GM19099 (cell line): ENCODE results near the gene RNPS1.

Source experiments
- POLR2A ChIP-seq: IDR thresholded peaks from 3 replicates; pipeline ENCODE4 v1.6.1; 2011; ENCODE audit warnings: low read depth; ENCODE audit not compliant: insufficient read length; ENCODE audit errors: extremely low read depth

The RNPS1 gene, protein sequence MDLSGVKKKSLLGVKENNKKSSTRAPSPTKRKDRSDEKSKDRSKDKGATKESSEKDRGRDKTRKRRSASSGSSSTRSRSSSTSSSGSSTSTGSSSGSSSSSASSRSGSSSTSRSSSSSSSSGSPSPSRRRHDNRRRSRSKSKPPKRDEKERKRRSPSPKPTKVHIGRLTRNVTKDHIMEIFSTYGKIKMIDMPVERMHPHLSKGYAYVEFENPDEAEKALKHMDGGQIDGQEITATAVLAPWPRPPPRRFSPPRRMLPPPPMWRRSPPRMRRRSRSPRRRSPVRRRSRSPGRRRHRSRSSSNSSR

DNA sequence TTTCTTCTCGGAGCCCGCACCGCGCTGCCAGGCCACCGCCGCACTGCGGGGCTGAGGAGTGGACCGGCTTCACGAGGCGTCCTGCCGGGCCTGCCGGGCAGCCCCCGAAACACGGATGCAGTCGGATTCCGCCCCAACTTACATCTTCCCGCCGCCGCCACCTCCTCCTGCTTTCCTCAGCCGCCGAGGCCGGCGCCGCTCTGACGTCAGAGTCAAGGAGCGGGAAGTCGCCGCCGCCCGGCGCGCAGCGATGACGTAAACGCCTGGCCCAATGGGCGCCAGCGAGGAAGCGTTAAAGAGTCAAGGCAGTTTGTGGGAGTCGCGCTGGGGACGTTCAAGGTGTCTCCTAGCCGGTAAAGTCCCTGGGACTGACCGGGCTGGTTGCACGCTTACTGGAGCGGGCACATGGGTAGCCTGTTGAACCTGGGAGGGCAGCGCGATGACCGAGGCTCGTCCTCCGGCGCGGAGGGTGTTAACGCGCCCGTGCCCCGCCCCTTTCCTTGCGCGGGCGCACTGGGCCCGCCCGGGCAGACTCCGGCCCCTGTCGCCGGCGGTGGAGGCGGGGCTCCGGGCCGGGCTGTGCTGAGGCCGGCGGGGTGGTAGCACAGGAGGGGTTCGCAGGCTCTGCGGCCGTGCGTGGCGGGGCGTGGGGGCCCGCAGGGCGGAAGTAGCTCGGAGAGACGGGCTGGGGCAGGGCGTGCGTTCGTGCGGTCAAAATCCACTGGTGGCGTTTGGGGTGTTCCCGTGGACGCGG lies at the start of gene RNPS1:
Gene RNPS1, minus strand, starts transcription at position 214 of the 754 bp plus-strand sequence. CDS start 3,483 bp downstream, outside the sequence.
- peak; percentile 96 for TF ChIP-seq POLR2A

DNA sequence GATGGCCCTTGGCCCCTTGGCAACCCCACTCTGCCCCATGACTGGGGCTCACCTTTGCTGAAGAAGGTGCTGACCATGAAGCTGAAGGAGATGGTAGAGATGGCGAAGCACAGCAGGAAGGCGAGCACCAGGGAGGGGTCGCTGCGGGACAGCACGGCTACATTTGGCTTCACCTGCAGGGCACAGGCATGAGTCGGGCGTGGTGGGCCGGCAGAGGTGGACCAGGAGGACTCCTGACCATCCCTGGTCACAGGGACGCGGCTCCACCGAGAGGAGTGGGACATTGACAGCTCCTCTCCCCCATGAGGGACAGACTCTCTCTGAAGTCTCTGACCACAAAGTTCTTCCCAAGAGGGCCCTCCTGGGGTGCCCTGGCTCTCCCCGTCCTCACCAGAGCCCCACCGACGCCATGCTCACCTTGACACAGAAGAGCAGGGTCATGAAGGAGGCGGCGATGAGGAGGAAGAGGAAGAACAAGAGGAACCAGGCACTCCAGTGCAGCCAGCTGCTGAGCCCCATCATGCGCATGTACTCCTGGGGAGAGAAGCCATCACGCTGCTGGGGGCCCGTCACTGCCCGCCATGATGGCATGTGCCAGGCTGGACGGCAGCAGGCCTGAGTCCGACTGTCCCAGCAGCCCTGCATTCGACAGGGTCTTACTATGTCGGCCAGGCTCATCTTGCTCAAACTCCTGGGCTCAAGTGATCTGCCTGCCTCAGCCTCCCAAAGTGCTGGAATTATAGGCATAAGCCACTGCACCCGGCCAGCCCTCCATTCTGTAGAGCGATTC lies 49.5 kb upstream of the RNPS1 start:
- no peak for TF ChIP-seq POLR2A

DNA sequence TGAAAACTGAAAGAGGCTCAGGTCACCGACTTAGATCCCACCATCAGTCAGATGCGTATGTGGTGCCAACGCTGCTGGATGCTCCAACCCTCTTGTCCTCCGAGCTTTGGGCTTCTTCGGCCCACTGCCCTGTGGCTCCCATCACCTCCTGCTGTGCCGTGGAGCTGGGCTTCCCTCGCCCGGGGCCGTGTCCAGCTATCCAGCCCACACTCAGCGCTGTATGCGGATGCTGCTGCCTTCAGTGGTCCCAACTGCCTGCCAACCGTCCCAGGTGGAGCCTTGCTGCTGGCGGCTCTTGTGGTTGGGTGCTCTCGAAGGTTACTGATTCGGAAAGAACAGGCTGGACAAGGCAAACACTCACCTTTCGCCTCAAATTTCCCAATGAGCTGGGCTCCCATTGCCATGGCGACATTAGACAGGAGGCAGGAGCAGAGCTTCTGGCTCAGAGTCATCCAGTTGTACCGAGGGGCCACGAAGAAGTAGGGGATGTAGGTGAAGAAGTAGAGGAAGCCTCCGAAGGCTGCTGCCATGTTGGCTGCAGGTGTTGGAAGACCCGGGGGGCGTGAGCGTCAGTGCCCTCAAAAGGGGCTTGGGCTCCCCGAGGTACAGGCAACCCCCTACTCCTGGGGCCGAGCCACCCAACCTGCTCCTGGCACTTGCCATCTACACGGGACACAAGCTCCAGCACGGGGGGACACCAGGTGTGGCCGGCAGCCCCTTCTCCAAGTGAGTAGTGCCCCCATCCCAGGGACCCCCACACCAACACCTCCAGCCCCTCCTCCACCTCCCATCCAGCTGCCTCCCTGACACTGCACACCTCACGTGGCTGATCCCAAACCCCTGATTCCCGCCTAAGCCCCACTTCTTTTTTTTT lies 40.4 kb upstream of the RNPS1 start:
- no peak for TF ChIP-seq POLR2A

DNA sequence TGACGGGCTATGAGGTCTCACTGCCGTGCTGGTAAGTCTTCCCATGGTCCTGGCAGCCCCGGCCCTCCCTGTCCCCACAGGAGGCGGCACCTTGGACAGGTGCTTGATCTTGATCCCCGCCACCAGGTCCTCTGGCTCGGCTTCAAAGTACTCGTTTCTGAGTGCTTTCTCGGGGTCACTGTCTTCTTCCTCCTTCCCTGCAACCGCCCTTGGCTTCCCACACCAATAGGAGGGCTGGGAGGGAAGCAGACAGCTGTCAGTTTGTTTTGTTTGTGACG lies 31.9 kb upstream of the RNPS1 start:
- no peak for TF ChIP-seq POLR2A

DNA sequence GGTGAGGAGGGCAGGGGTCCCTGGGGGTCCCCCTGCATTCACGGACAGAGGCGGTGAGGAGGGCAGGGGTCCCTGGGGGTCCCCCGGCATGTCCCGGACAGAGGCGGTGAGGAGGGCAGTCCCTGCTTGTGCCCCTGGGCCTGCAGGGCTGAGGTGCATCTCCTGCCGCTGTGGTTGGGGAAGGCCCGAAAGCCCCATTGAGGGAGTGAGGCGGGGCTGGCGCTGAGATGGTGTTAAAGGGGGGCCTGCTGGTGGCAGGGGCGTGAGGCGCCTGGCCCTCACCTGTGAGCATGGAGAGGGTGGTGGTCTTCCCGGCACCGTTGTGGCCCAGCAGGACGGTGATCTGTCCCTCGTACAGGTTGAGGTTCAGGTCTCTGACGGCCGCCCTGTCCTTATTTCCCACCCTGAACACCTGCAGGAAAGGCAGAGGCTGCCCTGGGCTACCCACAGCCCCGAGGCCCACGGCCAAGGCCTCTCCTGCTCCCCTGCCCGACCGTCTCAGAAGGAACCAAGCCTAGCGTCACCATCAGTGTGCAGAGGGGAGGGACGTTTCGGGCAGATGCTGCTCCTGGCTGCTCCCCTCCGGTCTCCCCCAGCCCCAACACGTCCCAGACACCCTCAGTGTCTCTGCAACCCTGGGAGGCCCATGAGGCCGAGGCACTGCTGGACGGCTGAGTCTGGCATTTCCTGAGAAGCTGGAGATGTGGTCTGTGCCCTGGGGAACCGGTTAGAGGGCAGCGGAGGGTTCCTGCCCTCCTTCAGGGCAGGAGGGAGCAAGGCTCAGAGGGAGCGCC lies 31.4 kb upstream of the RNPS1 start:
- no peak for TF ChIP-seq POLR2A

DNA sequence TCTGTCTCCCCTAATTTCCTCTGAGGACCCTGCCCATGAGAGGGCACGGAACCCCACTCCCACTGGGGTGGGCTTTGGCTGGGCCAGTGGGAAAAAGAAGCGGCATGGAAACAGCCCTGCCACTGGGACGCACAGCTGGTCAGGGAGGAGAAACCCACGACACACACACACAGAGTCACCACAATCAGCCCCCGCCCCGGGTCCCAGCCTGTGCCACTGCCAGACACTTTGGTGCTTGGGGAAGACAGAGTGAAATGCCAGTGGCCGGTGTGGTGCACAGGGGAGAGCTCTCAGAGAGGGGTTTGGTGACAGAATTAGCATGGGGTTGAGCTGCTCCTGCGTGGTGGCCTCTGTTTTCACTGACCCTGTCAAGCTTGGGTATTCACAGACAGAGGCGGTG lies 30.7 kb upstream of the RNPS1 start:
- no peak for TF ChIP-seq POLR2A

DNA sequence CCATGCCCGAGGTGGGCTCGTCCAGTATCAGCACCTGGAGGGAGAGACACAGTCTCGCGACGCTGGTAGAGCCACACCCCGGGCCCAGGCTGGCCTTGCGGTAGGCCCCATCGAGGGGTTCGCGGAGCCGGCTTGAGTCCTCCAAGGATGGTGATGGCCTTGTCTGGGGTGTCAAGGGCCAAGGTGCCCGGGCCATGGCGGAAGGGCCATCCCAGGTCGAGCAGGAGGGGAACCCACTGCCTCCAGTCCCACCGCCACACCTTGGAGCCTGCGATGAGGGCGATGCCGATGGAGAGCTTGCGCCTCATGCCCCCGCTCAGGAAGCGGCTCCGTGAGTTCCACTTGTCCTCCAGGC lies 29.6 kb upstream of the RNPS1 start:
- TF ChIP-seq POLR2A = no peak

DNA sequence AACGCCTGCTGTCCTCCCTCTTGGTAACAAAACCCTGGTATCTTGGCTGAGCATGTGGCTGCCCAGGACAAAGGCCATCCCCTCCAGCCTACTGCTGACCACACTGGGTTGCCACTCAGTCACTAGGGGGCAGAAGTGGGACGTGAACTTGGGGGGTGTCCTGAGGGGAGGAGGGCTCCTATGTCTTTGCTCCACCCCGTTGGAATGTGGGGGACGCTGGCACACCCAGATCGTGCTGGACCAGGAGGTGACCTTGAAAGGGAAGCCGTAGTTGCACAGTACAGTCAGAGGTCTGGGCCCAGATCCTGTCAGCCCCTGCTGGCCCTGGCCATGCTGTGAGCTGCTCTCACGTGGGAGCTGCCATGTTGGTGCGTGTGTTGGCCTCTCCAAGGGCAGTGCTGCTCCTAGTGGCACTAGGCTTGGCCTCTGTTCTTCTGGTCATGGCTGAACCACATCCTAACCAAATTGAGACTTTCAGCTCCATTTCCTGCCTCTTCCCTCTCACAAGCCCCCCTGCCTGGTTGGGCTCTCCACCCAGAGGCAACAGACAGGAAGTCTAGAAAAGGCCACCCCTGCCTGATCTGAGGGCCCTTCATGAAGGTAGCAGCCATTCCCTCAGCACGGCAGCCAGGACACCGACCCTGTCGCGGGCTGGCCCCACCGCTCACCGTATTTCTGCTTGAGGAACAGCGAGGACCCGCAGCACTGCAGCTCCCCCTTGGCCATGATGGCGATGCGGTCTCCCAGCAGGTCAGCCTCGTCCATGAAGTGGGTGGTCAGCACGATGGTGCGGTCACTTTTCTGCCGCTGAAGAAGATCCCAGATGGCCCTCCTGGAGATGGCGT lies 29.0 kb upstream of the RNPS1 start:
- TF ChIP-seq POLR2A = no peak

DNA sequence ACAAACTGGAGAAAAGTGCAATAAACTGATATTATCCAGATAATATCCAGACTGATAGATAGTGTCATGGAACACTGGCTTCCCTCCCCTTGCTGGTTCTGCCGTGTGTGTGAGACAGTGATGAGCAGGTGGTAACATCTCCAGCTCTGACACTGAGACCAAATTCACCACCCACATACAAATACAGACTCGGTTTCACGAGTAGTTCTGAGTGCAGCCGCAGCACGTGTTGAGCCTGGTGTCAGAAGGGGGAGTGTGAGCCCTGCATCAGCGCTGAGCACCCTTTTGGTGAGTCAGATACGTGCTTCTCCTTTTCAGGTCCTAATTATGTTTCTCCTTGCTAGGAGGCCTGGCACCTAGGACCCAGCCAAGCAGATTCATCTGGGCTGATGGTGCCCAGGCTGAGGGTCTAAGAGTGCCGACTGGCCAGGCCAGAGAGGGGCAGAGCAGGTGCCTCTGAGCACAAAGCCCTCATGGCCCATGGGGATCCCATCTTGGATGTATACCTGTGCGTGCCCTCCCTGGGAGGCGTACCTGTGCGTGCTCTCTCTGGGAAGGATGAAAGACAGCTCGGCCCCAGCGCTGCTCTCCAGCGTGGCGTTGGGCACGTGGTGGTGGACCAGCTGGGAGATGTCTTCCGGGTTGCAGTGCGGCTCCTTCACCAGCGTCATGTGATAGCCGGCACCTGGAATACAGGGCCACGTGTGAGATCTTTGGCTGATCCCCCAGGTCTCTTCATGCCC lies 27.3 kb upstream of the RNPS1 start:
- no peak for TF ChIP-seq POLR2A

DNA sequence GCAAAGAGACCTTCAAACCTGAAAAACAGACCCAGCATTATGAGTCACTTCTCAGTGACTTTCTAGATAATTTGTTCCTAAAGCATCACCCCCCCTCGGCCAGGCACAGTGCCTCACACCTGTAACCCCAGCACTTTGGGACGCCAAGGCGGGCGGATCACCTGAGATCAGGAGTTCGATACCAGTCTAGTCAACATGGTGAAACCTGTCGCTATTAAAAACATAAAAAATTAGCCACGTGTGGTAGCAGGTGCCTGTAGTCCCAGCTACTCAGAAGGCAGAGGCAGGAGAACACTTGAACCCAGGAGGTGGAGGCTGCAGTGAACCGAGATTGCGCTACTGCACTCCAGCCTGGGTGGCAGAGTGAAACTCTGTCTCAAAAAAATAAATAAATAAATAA lies 24.3 kb upstream of the RNPS1 start:
- TF ChIP-seq POLR2A = no peak

DNA sequence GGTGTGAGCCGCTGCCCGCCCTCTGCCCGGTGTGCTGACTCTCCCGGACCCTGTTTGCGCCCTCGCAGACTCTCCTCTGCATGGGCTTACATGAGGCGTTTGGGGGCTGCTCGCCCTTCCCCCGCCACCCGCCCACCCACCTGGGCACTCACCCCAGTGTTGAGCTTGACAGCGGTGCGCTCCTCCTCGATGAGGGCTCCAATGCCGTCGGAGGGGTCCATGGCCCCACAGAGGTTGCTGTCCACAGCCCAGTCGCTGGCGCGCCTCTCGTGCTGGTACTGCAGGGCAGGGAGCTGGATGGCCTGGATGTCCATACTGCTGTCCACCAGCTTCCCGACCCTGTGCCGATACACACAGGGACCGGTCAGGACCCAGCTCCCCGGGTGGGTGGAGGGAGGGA lies 21.4 kb upstream of the RNPS1 start:
- no peak for TF ChIP-seq POLR2A

DNA sequence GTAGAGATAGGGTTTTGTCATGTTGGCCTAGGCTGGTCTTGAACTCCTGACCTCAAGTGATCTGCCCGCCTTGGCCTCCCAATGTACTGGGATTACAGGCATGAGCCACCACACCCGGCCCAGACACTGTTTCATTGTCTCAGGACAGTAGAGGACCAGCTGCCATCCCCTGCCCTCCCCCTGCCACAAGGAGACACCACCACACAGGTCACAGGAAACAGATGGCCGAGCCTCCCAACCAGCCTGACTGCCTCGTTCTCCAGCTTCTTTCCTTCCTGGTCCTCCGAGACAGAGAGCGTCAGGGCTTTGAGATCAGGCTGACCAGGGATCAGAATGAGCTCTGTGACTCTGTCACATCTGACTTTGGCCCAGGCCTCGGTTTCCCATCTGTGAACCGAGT lies 20.8 kb upstream of the RNPS1 start:
- no peak for TF ChIP-seq POLR2A
